GM12892 (cell line): ENCODE data around the gene FAM83B.

Source experiments
- POLR2A ChIP-seq: IDR thresholded peaks from 2 replicates; pipeline ENCODE4 v1.6.1; 2011; ENCODE audit warnings: low read depth, low read length, control low read depth
- POLR2AphosphoS5 ChIP-seq: IDR thresholded peaks from 2 replicates; pipeline ENCODE4 v1.6.1; 2011; ENCODE audit warnings: low read depth, low read length, control low read depth

DNA sequence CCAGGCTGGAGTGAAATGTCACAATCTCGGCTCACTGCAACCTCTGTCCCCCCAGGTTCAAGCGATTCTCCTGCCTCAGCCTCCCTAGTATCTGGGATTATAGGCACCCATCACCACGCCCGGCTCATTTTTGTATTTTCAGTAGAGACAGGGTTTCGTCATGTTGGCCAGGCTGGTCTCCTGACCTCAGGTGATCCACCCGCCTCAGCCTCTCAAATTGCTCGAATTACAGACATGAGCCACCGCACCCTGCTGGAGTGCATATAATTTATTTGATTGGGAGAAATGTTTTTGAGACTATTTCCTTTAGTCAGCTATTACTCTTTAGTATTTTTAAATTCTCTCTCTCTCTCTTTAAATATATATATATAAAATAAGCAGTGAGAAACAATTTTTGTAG, 29.8 kb downstream of the FAM83B start:
- TF ChIP-seq POLR2A, result no peak
- no peak for TF ChIP-seq POLR2AphosphoS5
